B cell (primary cell): ENCODE results near the gene CNTNAP2. TPM values are rescaled to one million over a fixed set of nuclear protein-coding genes. Genes with fewer than 3 reads are reported as not detected.

Source experiments
- ATAC-seq: fragments of 200-7000 bp; cut with Tn5 transposase; one replicate; pipeline ENCODE4 v1.10.0; 2021; ENCODE audit warnings: low read depth, mild to moderate bottlenecking, moderate number of reproducible peaks, moderate library complexity
- CTCF ChIA-PET: fragments of 350-600 bp; sonication (Branson Sonifier 250); formaldehyde crosslinking; loops from one replicate; lab custom pipeline; 2021; ENCODE audit warnings: antibody characterized with exemption, inconsistent platforms; lab: Charles Lee
- POLR2A ChIA-PET: fragments of 350-600 bp; sonication (Branson Sonifier 250); formaldehyde crosslinking; loops from one replicate; lab custom pipeline; 2021; ENCODE audit warnings: antibody characterized with exemption; lab: Charles Lee
- DNase-seq: peaks from one replicate; pipeline ENCODE4 v3.0.0; 2013
- H2AFZ ChIP-seq: 2 replicates; pipeline ENCODE4 v1.6.1; 2012; ENCODE audit warnings: mild to moderate bottlenecking, low read depth, low read length; ENCODE audit not compliant: insufficient read depth, poor library complexity, severe bottlenecking
- H3K27ac ChIP-seq, 2 donors: 1 replicate in 1 of 2; 2 replicates in 1 of 2; pipeline ENCODE4 v1.5.1; 2012 to 2013; ENCODE audit warnings: low read length in 2 of 2, mild to moderate bottlenecking in 2 of 2, moderate library complexity in 1 of 2
- H3K27me3 ChIP-seq, 4 experiments: fragments of 200-600 bp in 1 of 4; sonication (generic) in 1 of 4; replicated peaks in 1 of 4; 1 replicate in 2 of 4; 2 replicates in 2 of 4; pipeline versions ENCODE4 v1.6.1 to v1.7.0; 2013 to 2016; ENCODE audit warnings: low read length in 3 of 4, mild to moderate bottlenecking in 2 of 4, mixed read lengths in 1 of 4, moderate library complexity in 1 of 4; ENCODE audit not compliant: insufficient read depth in 4 of 4, control insufficient read depth in 3 of 4; ENCODE audit errors: control extremely low read depth in 1 of 4
- H3K36me3 ChIP-seq, 2 experiments: replicated peaks in 1 of 2; 1 replicate in 1 of 2; 2 replicates in 1 of 2; pipeline versions ENCODE4 v1.6.1 to v1.7.1; 2013; ENCODE audit warnings: low read length in 1 of 2; ENCODE audit not compliant: insufficient read depth in 2 of 2, control insufficient read depth in 1 of 2; ENCODE audit errors: control extremely low read depth in 1 of 2, extremely low read depth in 1 of 2
- H3K4me1 ChIP-seq, 2 donors: fragments of 200-600 bp in 1 of 2; sonication (generic) in 1 of 2; 1 replicate in 1 of 2; 2 replicates in 1 of 2; pipeline versions ENCODE4 v1.5.1 to v1.6.1; 2013 to 2017; ENCODE audit warnings: low read length in 2 of 2; ENCODE audit not compliant: control insufficient read depth in 2 of 2, insufficient read depth in 2 of 2
- H3K4me2 ChIP-seq: replicated peaks from 2 replicates; pipeline ENCODE3; 2012; ENCODE audit warnings: mild to moderate bottlenecking, low read depth, low read length; ENCODE audit not compliant: poor library complexity, severe bottlenecking
- H3K4me3 ChIP-seq, 5 experiments: fragments of 200-600 bp in 1 of 5; sonication (generic) in 1 of 5; 1 replicate in 3 of 5; 2 replicates in 2 of 5; pipeline versions ENCODE4 v1.5.1 to v1.7.0; 2011 to 2016; ENCODE audit warnings: low read length in 4 of 5, mild to moderate bottlenecking in 4 of 5, low read depth in 2 of 5, control low read depth in 1 of 5, moderate library complexity in 1 of 5; ENCODE audit not compliant: insufficient read depth in 1 of 5; ENCODE audit errors: control extremely low read depth in 1 of 5, extremely low read depth in 1 of 5
- H3K79me2 ChIP-seq: fragments of 200-600 bp; sonication (generic); one replicate; pipeline ENCODE4 v1.6.0; 2016; ENCODE audit warnings: low read length; ENCODE audit not compliant: control insufficient read depth, insufficient read depth
- H3K9ac ChIP-seq: fragments of 200-600 bp; sonication (generic); 2 replicates; pipeline ENCODE4 v1.6.1; 2017; ENCODE audit warnings: mild to moderate bottlenecking, low read length, moderate library complexity
- H3K9me3 ChIP-seq, 3 donors: one replicate each; pipeline versions ENCODE4 v1.6.1 to v1.7.1; 2013; ENCODE audit warnings: low read length in 2 of 3; ENCODE audit not compliant: control insufficient read depth in 2 of 3, insufficient read depth in 1 of 3; ENCODE audit errors: control extremely low read depth in 1 of 3
- H4K20me1 ChIP-seq: 2 replicates; pipeline ENCODE4 v1.6.0; 2012; ENCODE audit warnings: mild to moderate bottlenecking, low read length; ENCODE audit not compliant: insufficient read depth, control insufficient read depth, poor library complexity, severe bottlenecking
- H3K27ac Mint-ChIP-seq: one replicate; pipeline ENCODE4 v1.8.0; 2021; ENCODE audit warnings: mixed read lengths
- H3K27me3 Mint-ChIP-seq: one replicate; pipeline ENCODE4 v1.8.0; 2021; ENCODE audit warnings: mixed read lengths
- H3K4me1 Mint-ChIP-seq: one replicate; pipeline ENCODE4 v1.8.0; 2021; ENCODE audit warnings: mixed read lengths
- H3K4me3 Mint-ChIP-seq: one replicate; pipeline ENCODE4 v1.8.0; 2021; ENCODE audit warnings: mixed read lengths
- H3K9me3 Mint-ChIP-seq: one replicate; pipeline ENCODE4 v1.8.0; 2022; ENCODE audit warnings: mixed read lengths; ENCODE audit not compliant: insufficient read depth
- CTCF ChIP-seq: fragments of 200-600 bp; IDR thresholded peaks from one replicate; pipeline ENCODE4 v1.8.0; 2022; ENCODE audit warnings: antibody characterized with exemption, mild to moderate bottlenecking
- EZH2 ChIP-seq: IDR thresholded peaks from 2 replicates; pipeline ENCODE4 v1.6.1; 2012; ENCODE audit warnings: borderline replicate concordance, low read depth, mild to moderate bottlenecking, moderate library complexity, low read length; ENCODE audit not compliant: insufficient read depth, poor library complexity, severe bottlenecking
- WGBS: methylation state at CpG from one replicate; pipeline ENCODE4 v1.1.5; 2013; ENCODE audit warnings: missing lambda C conversion rate; ENCODE audit not compliant: insufficient coverage; 5-methylcytosine and 5-hydroxymethylcytosine counted together
- intact Hi-C: fragments of 100-400 bp; cut with micrococcal nuclease; formaldehyde crosslinking; loops from one replicate; pipeline ENCODE4 v1.10.0; 2022
- polyA plus RNA-seq: library from polyadenylated mRNA; depleted of rRNA; stranded (reverse); fragments of >200 nt; gene quantifications from 2 replicates; pipeline ENCODE4 v1.2.3, GENCODE V29; 2012
- total RNA-seq, 2 donors: library from RNA; stranded (reverse); fragments of 120-200 nt in 1 of 2; gene quantifications; 1 replicate in 1 of 2; 2 replicates in 1 of 2; pipeline versions ENCODE4 v1.2.3 to v1.2.4, GENCODE V29; 2013 to 2022

Gene CNTNAP2
- total and polyA plus RNA-seq, 2 donors (not counting 1 experiment from before 2014, with no cell fraction given) = 7.4 to 16.6 TPM

GRCh38 chr7:148290538-148290937, 2173.9 kb downstream of the CNTNAP2 start:
- peak overlapping the region; percentile 63 for H3K27ac Mint-ChIP-seq
- no peak overlapping the region for H2AFZ ChIP-seq
- ChIA-PET CTCF (interaction anchor here (0.8 to 1.5 kb wide), 3 partner anchors 9 to 28 kb away, joined by 3 to 4 read pairs (median 3); no protein-coding TSS in a partner anchor), POLR2A (no interaction called here)
- no peaks in the 10 kb centered on the region for H3K27me3 ChIP-seq
- intact Hi-C loops = no loop called here
- H3K79me2 ChIP-seq = no peaks in the 10 kb centered on the region
- ATAC-seq = no peak
- no peaks in the 10 kb centered on the region for H4K20me1 ChIP-seq
- peaks cover 0 to 6% (median 3%) of the 10 kb centered on the region in 3 donors for H3K9me3 ChIP-seq
- H3K4me3 ChIP-seq = peak overlapping the region in 1 of 5 experiments; percentile 14
- WGBS = 69% methylated on average over 2 of the region's 3 CpGs
- peaks cover 53% of the 10 kb centered on the region for H3K4me1 Mint-ChIP-seq
- peaks cover 3% of the 10 kb centered on the region for H3K9me3 Mint-ChIP-seq
- DNase-seq = no peak
- peak overlapping the region; percentile 37 for H3K4me3 Mint-ChIP-seq
- no peak overlapping the region for H3K9ac ChIP-seq
- H3K36me3 ChIP-seq = no peaks in the 10 kb centered on the region
- H3K4me1 ChIP-seq = peaks cover 25 to 44% of the 10 kb centered on the region in 2 donors
- H3K27me3 Mint-ChIP-seq = no peaks in the 10 kb centered on the region
- peak overlapping the region; percentile 23 for H3K4me2 ChIP-seq
- no peak overlapping the region for H3K27ac ChIP-seq
- TF ChIP-seq EZH2 (no peak), CTCF (no peak)

GRCh38 chr7:148291799-148292198, 2175.2 kb downstream of the CNTNAP2 start:
- Histone ChIP-seq H3K27me3 (no peaks in the 10 kb centered on the region), H3K4me3 (no peak overlapping the region), H3K9ac (no peak overlapping the region), H3K27ac (no peak overlapping the region), H3K4me1 (peaks cover 25 to 42% of the 10 kb centered on the region in 2 donors), H3K4me2 (no peak overlapping the region), H3K79me2 (no peaks in the 10 kb centered on the region), H2AFZ (no peak overlapping the region), H3K9me3 (peaks cover 0 to 6% (median 3%) of the 10 kb centered on the region in 3 donors), H3K36me3 (no peaks in the 10 kb centered on the region), H4K20me1 (no peaks in the 10 kb centered on the region)
- Mint-ChIP-seq H3K27ac (no peak overlapping the region), H3K27me3 (no peaks in the 10 kb centered on the region), H3K4me1 (peaks cover 50% of the 10 kb centered on the region), H3K9me3 (peaks cover 3% of the 10 kb centered on the region), H3K4me3 (no peak overlapping the region)
- ChIA-PET CTCF (no interaction called here), POLR2A (no interaction called here)
- TF ChIP-seq EZH2 = no peak
- intact Hi-C loops = no loop called here
- DNase-seq = no peak
- ATAC-seq = no peak
- no CpG with 5 or more reads among the region's 1 CpG for WGBS
